SIG-M5 (cell line): ENCODE results near the gene FOXJ3.

Experiments used
- DNase-seq: peaks from one replicate; lab custom pipeline; 2025; lab: John Stamatoyannopoulos, UW

Gene FOXJ3

GRCh38 chr1:42189931-42190853 is 144.8 kb downstream of the FOXJ3 start:
- DNase-seq = no peak

GRCh38 chr1:42186152-42186551 is 148.9 kb downstream of the FOXJ3 start:
- no peak for DNase-seq

GRCh38 chr1:42184616-42185015 is 150.4 kb downstream of the FOXJ3 start:
- DNase-seq = no peak

GRCh38 chr1:42183957-42184268 is 151.1 kb downstream of the FOXJ3 start:
- no peak for DNase-seq

GRCh38 chr1:42183210-42183956 is 151.7 kb downstream of the FOXJ3 start:
- no peak for DNase-seq

GRCh38 chr1:42181687-42182086 is 153.3 kb downstream of the FOXJ3 start:
- DNase-seq = no peak

GRCh38 chr1:42179900-42180329 is 155.1 kb downstream of the FOXJ3 start:
- no peak for DNase-seq

- no peak for DNase-seq
Measured at GRCh38 chr1:42179275-42179674, 155.8 kb downstream of the FOXJ3 start.

GRCh38 chr1:42178249-42178648 is 156.8 kb downstream of the FOXJ3 start:
- no peak for DNase-seq

GRCh38 chr1:42177541-42177981 is 157.5 kb downstream of the FOXJ3 start:
- DNase-seq = no peak

- no peak for DNase-seq
Measured at GRCh38 chr1:42176902-42177519, 158.0 kb downstream of the FOXJ3 start.

- no peak for DNase-seq
Measured at GRCh38 chr1:42175314-42176054, 159.6 kb downstream of the FOXJ3 start.

GRCh38 chr1:42173961-42174735 is 160.9 kb downstream of the FOXJ3 start:
- DNase-seq = no peak

- DNase-seq = no peak
Measured at GRCh38 chr1:42173155-42173933, 161.7 kb downstream of the FOXJ3 start.

- DNase-seq = no peak
Measured at GRCh38 chr1:42172381-42173133, 162.5 kb downstream of the FOXJ3 start.

GRCh38 chr1:42171679-42172266 is 163.3 kb downstream of the FOXJ3 start:
- no peak for DNase-seq

GRCh38 chr1:42170779-42171621 is 164.0 kb downstream of the FOXJ3 start:
- DNase-seq = no peak

GRCh38 chr1:42168763-42169162 is 166.3 kb downstream of the FOXJ3 start:
- no peak for DNase-seq

- no peak for DNase-seq
Measured at GRCh38 chr1:42168391-42168670, 166.7 kb downstream of the FOXJ3 start.
